ENCODE data around the gene RARG.

Gene RARG

GRCh38 chr12:53241623-53242412 is 9.8 kb upstream of the RARG start:
- no peak for DNase-seq

- no peak for DNase-seq
Observed at GRCh38 chr12:53239643-53240258, 7.7 kb upstream of the RARG start.

- DNase-seq: no peak
Observed at GRCh38 chr12:53236443-53237111, 4.6 kb upstream of the RARG start.

DNA sequence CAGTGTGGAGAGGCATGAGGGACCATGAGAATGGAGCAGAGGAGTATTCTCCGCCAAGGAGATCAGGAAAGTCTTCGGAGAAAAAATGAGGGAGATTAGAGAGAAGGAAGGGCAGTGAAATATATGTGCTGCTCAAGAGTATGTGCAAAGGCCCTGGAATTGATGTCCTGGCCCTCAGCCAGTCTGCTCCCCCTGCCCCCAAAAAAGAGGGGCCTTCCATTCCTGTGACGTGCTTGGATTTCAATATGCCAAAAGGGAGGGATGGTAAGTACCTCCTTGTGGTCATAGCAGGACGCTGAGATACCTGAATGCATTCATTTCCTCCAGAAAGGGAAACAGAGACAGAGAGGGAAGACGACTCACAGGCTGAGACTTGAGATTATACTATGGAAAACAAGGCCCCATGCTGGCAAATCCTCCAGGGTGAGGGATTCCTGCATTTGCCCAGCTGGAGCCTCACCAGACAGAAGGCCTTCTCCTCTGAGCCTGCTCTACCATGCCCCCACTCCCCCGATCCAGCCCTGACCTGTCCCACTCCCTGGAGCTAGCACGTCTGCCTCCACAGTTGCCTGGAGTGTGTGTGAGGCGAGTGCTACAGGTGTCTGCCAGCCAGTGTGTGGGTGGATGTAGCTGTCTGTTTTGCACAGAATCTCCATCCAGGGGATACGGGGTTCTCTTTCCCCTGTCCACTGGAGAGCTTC is 3.9 kb upstream of the RARG start:
- DNase-seq: no peak

GRCh38 chr12:53235164-53235563 is 3.2 kb upstream of the RARG start:
- no peak for DNase-seq

GRCh38 chr12:53234271-53234914 is 2.4 kb upstream of the RARG start:
- DNase-seq: no peak

DNA sequence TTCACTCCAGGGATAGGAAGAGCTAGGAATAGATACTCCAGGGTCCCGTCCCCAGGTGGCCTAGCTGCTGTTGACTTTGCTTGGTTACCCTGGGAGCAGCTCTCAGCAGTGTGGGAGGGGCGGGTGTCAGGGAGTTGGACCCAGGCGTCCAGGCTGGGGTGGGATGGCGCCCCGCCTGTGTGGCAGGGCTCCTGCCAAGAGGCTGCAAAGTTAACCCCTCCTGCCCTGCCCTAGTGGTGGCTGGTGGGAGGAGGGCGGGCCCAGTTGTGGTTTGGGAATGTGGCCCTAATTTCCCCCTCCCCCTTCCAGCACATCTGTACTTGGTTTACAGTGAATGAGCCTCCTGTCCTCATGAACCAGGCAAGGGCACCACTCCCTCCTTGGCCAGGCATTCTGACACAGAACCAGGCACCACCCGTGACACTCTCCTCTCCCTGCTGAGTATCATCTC is 1.7 kb upstream of the RARG start:
- no peak for DNase-seq

- DNase-seq: peak; percentile 46
Observed at GRCh38 chr12:53232646-53233461, 845 bp upstream of the RARG start.

DNA sequence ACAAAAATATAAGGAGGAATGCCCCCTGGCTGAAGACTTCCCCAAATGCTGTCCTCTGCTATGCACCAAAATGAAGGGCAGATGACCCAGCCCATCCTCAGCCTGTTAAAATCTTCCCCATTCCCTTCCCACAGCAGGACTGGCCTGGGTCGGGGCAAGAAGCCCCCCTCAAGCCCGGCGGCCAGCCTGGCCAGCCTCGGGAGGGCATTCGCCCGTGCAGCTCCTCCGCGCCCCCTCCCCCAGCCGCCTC is 413 bp downstream of the RARG start:
- DNase-seq: no peak

DNA sequence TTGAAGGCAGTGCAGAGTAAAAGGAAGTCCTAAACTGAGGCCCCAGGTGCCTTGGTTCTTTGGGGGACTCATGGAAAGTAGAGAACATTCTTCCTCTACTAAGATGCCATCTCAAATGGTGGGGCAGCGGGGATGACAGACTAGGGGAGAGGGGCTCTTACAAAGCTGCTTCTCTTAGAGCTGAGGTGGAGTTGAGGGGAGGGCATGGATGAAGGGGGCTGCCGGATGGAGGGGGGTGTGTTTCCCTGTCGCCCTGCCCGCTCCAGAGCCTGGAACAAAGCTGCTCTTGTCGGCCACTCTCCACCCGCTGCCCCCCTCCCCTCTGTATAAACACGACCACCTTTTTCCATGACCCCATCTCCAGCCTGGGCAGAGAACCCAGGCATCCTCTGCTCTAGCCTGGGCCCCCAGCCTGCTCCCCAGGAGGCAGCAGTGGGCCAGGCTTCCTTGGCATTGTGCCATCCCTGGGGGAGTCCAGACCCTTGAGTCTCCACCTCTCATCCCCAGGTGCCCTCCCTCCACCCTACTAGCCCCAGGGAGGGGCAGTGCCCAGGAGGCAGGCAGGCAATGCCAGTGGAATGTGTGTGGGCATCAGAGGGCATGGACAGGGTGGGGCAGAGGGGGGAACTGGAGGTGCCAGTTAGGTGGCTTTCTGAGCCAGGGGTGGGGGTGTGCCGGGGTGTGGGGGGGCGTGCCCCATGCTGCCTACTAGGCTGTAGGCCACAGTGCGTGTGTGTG is 1.7 kb downstream of the RARG start:
- DNase-seq: no peak

GRCh38 chr12:53229454-53229853 is 2.6 kb downstream of the RARG start:
- DNase-seq: no peak

DNA sequence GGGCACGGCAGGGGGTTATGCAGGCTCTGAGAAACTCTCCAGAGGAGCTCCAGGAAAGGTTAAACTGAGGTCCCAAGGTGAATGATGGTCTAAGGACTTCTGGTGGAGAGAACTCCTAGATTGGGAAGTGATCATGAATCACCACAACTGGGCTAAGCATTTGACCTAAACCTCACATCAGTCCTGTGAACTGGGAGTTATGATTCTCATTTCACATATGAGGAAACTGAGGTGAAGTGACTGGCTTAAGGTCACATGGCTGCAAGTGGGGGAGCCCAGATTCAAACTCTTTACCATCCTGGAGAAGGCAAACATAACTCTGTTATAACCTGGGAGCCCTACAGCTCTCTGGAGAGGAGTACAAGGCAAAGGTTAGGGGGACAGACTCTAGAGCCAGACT is 4.2 kb downstream of the RARG start:
- no peak for DNase-seq

DNA sequence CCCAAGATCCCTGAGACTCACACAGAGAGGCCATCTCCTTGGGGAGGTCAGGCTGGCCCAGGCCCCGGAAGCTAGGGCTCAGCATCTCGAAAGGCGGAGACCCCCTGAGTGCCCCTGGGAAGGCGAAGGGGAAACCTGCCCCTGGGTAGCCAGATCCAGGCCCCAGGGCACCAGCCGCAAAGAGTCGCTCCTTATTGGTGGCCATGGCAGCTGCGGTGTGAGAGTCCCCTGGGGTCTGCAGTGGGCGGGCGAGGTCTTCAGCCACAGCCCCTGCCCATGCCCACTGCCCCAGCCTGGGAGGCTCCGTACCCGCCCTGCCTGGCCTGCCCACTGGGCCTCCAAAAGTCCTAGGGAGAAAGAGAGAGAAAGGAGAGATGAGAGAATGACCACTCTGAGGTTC is 4.7 kb downstream of the RARG start:
- DNase-seq: no peak

DNA sequence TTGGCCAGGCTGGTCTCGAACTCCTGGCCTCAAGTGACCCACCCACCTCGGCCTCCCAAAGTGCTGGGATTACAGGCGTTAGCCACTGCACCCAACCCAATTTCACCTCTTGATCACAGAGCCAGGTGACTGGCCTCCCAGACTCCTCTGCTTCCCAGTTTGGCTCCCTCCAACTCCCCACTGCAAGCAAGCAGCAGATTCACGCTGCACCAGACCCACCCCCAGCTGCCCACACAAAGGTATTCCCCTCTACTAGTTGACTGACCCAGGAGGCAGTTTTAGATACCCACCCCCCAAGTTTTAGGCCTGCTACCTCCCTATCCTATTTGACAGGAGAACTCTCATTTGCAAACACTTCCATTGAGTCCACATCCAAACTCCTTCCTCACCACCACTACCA is 5.2 kb downstream of the RARG start:
- DNase-seq: no peak

GRCh38 chr12:53225635-53226424 is 6.2 kb downstream of the RARG start:
- no peak for DNase-seq

- no peak for DNase-seq
Observed at GRCh38 chr12:53224897-53225634, 6.9 kb downstream of the RARG start.

DNA sequence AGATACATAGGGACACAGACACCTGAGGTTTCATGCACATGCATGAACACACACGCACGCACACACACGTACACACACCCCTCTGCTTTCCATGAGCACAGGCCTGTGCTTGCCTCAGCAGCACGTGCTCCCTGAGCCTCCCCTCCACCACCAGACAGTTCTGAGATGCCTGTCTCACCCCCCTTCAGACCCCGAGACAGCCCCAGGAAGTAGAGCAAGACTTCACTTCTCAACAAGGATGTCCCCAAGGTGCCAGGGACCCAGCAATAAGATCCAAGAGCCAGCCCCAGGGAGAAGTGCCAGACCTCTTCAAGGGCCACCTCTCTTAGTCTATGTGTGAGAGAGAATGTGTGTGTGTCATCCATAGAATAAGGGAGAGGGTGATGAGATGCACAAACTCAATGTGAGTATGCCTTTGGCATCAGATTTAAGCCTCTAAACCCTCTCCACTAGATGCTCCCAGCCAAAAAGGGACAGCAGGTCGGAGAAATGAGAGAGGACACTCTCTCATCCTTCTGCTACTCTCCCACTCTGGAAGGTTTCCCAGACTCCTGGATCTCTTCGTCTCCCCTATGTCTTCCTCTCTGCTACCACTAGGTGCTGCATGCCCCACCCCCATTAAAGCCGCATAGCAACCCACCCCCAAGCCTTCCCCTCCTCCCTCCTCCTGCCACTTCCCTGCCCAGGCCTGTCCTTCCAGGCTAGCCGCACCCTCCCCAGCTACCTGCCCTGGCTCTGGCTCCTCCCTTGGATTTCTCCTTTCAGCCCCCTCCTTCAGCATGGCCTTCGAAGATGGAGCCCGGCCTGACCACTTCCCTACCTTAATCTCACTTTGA is 7.7 kb downstream of the RARG start:
- peak; percentile 43 for DNase-seq

DNA sequence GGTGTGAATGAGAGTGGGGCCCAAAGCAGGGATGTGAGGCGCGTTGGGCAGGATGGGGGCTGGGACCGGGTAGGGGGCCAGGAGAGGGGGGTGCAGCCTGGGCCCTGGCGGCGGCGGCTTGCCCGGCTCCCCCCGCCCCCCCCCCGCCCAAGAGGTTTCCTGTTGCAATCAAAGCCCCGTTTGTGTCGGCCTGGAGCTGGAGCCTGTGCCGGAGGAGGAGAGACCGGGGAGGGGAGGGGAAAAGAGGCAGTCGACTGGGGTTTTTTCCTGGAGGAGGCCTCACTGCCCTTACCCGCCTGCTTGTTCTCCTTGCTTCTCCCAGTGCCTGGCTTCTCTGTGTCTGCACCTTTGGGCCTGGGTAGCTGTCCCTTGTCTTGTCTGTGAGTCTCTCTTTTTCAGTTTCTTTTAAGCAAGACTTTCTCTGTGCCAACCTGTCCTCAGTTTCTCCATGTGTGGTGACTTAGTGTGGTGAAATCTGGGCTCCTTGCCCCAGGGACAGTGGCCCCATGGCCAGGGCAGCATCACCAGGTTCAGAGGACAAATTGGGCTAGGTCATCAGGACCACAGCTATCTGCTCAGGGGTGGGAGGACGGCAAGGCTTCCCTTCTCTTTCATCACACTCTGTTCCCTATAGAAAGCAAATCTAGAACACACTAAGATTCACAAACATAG is 8.5 kb downstream of the RARG start:
- no peak for DNase-seq

All from NCI-H526 treated with DMSO at 0.1 percent for 48 hours (cell line).